Upper lobe of left lung (tissue), 4 donors: Measurements from ENCODE around the gene COL17A1.

Source experiments
- EP300 ChIP-seq, 4 donors: sonication (generic); formaldehyde crosslinking; IDR thresholded peaks; one replicate each; pipeline ENCODE4 v1.5.1; 2017; ENCODE audit warnings: antibody characterized with exemption in 4 of 4, control low read depth in 2 of 4
- POLR2A ChIP-seq, 4 donors: fragments of 450-650 bp; IDR thresholded peaks; one replicate each; pipeline ENCODE4 v1.5.1; 2016 to 2017; ENCODE audit warnings: antibody characterized with exemption in 4 of 4, mild to moderate bottlenecking in 2 of 4
- POLR2AphosphoS5 ChIP-seq, 2 donors: sonication (generic); formaldehyde crosslinking; IDR thresholded peaks; one replicate each; pipeline ENCODE4 v1.5.1; 2017; ENCODE audit warnings: antibody characterized with exemption in 2 of 2
- TF ChIP-seq, protein P1 (sequence below), 6 experiments: fragments of 450-650 bp in 4 of 6; fragments of 200-600 bp in 2 of 6; sonication (generic) in 2 of 6; IDR thresholded peaks; one replicate each; pipeline ENCODE4 v1.5.1; 2016 to 2019; ENCODE audit warnings: antibody characterized with exemption in 6 of 6

DNA sequence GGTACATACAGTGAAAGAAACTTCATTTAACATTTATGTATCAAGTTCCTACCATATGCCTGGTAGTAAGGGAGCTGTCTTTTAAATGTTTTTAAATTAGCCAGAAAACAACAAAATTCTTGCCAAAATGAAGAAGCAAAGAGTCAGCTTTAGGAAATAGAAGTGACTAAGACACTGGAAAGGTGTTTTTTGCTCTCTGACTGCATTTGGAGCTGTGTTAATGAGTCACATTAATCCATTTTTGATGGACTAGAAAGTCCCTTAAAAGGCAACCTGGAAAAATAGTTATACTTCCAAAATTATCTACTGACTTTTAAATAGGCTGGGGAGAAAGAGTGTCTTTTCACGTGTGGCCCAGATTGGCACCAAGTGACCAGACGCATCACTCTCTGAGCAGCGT, 3.9 kb upstream of the COL17A1 start:
- TF ChIP-seq, protein P1, sequence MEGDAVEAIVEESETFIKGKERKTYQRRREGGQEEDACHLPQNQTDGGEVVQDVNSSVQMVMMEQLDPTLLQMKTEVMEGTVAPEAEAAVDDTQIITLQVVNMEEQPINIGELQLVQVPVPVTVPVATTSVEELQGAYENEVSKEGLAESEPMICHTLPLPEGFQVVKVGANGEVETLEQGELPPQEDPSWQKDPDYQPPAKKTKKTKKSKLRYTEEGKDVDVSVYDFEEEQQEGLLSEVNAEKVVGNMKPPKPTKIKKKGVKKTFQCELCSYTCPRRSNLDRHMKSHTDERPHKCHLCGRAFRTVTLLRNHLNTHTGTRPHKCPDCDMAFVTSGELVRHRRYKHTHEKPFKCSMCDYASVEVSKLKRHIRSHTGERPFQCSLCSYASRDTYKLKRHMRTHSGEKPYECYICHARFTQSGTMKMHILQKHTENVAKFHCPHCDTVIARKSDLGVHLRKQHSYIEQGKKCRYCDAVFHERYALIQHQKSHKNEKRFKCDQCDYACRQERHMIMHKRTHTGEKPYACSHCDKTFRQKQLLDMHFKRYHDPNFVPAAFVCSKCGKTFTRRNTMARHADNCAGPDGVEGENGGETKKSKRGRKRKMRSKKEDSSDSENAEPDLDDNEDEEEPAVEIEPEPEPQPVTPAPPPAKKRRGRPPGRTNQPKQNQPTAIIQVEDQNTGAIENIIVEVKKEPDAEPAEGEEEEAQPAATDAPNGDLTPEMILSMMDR (IDR thresholded peaks at IDR 0.05) = no peak
- no peak for TF ChIP-seq EP300 (IDR thresholded peaks at IDR 0.05)
- TF ChIP-seq POLR2AphosphoS5 (IDR thresholded peaks at IDR 0.05) = no peak
- TF ChIP-seq POLR2A (IDR thresholded peaks at IDR 0.05) = no peak
